ENCODE measurements around the gene CAMTA1. TPM values are rescaled to one million over a fixed set of nuclear protein-coding genes. Genes with fewer than 3 reads are reported as not detected.

Gene CAMTA1
- total RNA-seq, 4 donors from 2014 or later = 57.4 to 88.3 (median 62.1) TPM

DNA sequence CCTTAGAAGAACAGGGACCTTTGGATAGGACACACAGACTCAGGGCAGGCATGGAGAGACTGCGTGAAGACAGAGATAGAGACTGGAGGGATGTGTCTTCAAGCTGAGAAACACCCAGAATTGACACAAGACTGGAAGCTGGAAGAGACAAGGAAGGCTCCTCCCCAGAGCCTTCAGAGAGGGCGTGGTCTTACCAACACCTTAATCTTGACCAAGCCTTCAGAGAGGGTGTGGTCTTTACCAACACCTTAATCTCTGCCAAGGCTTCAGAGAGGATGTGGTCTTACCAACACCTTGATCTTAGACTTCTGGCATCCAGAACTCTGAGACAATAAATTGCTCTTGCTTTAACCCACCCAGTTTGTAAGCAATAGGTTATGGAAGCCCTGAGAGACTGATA lies 504.4 kb downstream of the CAMTA1 start:
- TF ChIP-seq, protein P1, sequence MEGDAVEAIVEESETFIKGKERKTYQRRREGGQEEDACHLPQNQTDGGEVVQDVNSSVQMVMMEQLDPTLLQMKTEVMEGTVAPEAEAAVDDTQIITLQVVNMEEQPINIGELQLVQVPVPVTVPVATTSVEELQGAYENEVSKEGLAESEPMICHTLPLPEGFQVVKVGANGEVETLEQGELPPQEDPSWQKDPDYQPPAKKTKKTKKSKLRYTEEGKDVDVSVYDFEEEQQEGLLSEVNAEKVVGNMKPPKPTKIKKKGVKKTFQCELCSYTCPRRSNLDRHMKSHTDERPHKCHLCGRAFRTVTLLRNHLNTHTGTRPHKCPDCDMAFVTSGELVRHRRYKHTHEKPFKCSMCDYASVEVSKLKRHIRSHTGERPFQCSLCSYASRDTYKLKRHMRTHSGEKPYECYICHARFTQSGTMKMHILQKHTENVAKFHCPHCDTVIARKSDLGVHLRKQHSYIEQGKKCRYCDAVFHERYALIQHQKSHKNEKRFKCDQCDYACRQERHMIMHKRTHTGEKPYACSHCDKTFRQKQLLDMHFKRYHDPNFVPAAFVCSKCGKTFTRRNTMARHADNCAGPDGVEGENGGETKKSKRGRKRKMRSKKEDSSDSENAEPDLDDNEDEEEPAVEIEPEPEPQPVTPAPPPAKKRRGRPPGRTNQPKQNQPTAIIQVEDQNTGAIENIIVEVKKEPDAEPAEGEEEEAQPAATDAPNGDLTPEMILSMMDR (IDR thresholded peaks at IDR 0.05) = no peak
- DNase-seq = no peak
- H3K27ac ChIP-seq = no peak overlapping the region

DNA sequence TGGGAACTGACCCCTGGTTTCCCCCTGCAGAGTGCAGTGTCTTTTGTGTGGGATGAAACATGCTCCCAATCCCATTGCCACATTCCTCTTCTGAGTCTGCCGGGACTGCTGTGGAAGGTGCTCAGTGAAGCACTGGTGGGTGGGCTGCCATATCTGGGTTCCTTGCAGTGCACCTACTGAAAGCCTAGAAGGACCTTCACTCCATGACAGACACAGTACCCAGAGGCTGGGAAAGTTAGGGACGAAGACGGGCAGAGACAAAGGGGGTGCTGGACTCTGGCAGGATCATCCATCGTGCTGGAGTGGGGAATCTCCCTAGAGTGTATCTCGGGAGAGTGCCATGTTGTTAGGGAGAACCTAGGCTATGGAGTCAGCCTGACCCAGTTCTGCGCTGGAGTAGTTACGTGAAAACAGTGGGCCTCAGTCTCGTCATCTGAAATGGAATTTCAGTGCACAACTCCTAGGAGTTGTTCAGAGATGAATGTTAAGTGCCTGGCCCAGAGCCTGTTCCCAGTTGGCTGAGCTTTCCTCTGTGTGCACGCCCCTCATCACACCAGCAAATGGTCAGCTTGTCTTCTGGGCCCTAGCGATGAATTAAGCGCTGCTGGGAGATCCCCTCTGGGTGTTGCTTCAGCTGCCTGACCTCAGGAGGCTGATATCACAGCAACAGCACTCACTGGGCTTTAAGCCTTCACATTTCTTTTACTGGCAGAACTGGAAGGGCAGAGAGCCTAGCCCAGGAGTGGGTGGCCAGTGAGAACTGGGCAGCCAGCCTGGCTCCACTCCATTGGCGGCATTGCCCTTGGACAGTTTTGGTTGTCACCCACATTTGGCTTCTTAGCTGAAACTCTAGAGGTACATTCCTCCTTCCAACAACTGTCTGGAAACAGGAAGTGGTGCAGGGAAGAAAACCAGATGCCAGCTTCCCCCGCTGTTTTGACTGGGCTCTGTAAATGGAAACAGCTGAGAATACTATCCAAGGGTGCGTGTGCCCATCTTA lies 506.0 kb downstream of the CAMTA1 start:
- no peak for DNase-seq
- Histone ChIP-seq H3K4me3 (no peak overlapping the region), H3K9me3 (no peaks in the 10 kb centered on the region), H3K36me3 (no peaks in the 10 kb centered on the region), H3K27me3 (no peaks in the 10 kb centered on the region), H3K4me1 (no peaks in the 10 kb centered on the region), H3K27ac (no peak overlapping the region)
- no peak for TF ChIP-seq POLR2A (IDR thresholded peaks at IDR 0.05)
- TF ChIP-seq, protein P1 (IDR thresholded peaks at IDR 0.05) = no peak

More for the DNA sequence above, 504.4 kb downstream of the CAMTA1 start:
- Histone ChIP-seq H3K36me3 (no peaks in the 10 kb centered on the region), H3K27me3 (no peaks in the 10 kb centered on the region), H3K4me1 (no peaks in the 10 kb centered on the region), H3K4me3 (no peak overlapping the region), H3K9me3 (no peaks in the 10 kb centered on the region)

- H3K4me3 ChIP-seq = no peak overlapping the region
- no peaks in the 10 kb centered on the region for H3K4me1 ChIP-seq
- TF ChIP-seq, protein P1 (IDR thresholded peaks at IDR 0.05) = no peak
- no peak for DNase-seq
- no peak overlapping the region for H3K27ac ChIP-seq
- H3K9me3 ChIP-seq = no peaks in the 10 kb centered on the region
- H3K27me3 ChIP-seq = no peaks in the 10 kb centered on the region
- H3K36me3 ChIP-seq = no peaks in the 10 kb centered on the region
Measured at GRCh38 chr1:7292036-7292681, 506.9 kb downstream of the CAMTA1 start.

- Histone ChIP-seq H3K4me1 (no peaks in the 10 kb centered on the region), H3K9me3 (no peaks in the 10 kb centered on the region), H3K36me3 (no peaks in the 10 kb centered on the region), H3K4me3 (no peak overlapping the region), H3K27me3 (no peaks in the 10 kb centered on the region), H3K27ac (no peak overlapping the region)
- DNase-seq = no peak
- TF ChIP-seq, protein P1 (IDR thresholded peaks at IDR 0.05) = no peak
- TF ChIP-seq POLR2A (IDR thresholded peaks at IDR 0.05) = no peak
Measured at GRCh38 chr1:7292714-7293419, 507.6 kb downstream of the CAMTA1 start.

DNA sequence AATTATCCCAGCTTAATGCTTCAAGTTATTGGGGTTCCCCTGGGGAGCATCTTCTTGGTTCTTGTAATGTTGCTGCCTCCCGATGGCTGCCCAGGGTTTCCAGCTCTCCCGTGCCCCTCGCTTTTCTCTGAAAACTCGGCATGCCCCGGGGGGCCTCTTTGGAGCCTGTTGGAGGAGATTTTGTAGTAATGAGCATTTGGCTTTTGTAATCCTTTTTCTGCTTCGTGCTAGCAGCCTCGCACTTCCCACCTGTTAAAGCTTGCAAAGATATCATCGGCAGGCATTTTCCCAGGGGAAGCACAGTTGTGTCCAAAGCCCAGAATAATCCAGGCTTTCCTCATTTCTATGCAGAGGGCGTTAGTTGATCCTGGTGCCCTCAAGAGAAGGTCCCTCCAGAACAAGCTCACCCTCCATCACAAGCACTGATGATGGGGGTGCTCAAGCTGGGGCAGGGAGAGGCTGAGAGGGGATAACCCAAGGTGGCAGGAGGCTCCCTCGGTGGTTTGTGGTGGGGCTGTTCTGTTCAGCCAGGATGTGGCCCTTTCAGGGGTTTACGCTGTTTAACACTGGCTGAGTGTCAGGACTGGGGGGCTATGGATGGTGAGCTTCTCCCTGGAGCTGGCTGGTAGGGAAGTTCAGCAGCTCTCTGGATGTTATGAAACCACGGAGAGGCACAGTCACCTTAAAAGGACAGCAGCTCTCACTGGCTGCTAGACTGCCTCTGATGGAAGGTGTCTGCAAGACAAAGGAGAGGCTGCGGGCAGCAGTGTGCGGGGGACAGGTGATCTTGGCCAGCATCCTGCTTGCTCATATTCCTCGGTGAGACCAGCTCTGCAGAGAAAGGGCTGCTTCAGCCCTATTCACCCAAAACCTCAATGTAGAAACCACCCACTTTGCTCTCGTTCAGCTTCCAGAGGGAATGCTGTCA lies 508.7 kb downstream of the CAMTA1 start:
- Histone ChIP-seq H3K4me3 (no peak overlapping the region), H3K36me3 (no peaks in the 10 kb centered on the region), H3K27ac (no peak overlapping the region), H3K4me1 (peaks cover 0 to 6% (median 0%) of the 10 kb centered on the region in 4 donors), H3K9me3 (no peaks in the 10 kb centered on the region), H3K27me3 (no peaks in the 10 kb centered on the region)
- TF ChIP-seq POLR2A (IDR thresholded peaks at IDR 0.05) = no peak
- TF ChIP-seq, protein P1 (IDR thresholded peaks at IDR 0.05) = no peak
- DNase-seq = no peak
